NB4 (cell line): ENCODE measurements around the gene CLSTN2.

Source experiments
- DNase-seq: peaks from one replicate; pipeline ENCODE4 v3.0.0; 2010; ENCODE audit warnings: low read depth
- H3K4me3 ChIP-seq: one replicate; pipeline ENCODE4 v1.5.1; 2011; ENCODE audit warnings: mild to moderate bottlenecking, low read depth, low read length, moderate library complexity
- MYC ChIP-seq: IDR thresholded peaks from 2 replicates; pipeline ENCODE4 v1.6.1; 2011; ENCODE audit warnings: low read depth, low read length
- POLR2A ChIP-seq: IDR thresholded peaks from 2 replicates; pipeline ENCODE4 v1.6.1; 2011; ENCODE audit warnings: mild to moderate bottlenecking; ENCODE audit not compliant: insufficient read length; ENCODE audit errors: extremely low read depth
- TF ChIP-seq, protein P1 (sequence below): IDR thresholded peaks from one replicate; pipeline ENCODE4 v1.5.1; 2012; ENCODE audit warnings: low read depth, low read length
- TF ChIP-seq, protein P2 (sequence below): IDR thresholded peaks from 2 replicates; pipeline ENCODE4 v1.6.1; 2011; ENCODE audit warnings: low read depth, low read length

Gene CLSTN2

DNA sequence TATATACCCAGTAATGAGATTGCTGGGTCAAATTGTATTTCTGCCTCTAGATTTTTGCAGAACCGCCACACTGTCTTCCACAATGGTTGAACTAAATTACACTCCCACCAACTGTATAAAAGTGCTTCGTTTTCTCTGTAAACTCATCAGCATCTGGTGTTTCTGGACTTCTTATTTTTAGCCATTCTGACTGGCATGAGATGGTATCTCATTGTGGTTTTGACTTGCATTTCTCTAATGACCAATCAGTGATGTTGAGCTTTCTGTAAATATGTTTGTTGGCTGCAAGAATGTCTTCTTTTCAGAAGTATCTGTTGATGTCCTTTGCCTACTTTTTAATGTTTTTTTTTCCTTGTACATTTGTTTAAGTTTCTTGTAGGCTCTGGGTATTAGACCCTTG lies 560.0 kb downstream of the CLSTN2 start:
- no peak overlapping the region for H3K4me3 ChIP-seq
- DNase-seq = no peak
- TF ChIP-seq, protein P1, sequence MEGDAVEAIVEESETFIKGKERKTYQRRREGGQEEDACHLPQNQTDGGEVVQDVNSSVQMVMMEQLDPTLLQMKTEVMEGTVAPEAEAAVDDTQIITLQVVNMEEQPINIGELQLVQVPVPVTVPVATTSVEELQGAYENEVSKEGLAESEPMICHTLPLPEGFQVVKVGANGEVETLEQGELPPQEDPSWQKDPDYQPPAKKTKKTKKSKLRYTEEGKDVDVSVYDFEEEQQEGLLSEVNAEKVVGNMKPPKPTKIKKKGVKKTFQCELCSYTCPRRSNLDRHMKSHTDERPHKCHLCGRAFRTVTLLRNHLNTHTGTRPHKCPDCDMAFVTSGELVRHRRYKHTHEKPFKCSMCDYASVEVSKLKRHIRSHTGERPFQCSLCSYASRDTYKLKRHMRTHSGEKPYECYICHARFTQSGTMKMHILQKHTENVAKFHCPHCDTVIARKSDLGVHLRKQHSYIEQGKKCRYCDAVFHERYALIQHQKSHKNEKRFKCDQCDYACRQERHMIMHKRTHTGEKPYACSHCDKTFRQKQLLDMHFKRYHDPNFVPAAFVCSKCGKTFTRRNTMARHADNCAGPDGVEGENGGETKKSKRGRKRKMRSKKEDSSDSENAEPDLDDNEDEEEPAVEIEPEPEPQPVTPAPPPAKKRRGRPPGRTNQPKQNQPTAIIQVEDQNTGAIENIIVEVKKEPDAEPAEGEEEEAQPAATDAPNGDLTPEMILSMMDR = no peak
- TF ChIP-seq, protein P2, sequence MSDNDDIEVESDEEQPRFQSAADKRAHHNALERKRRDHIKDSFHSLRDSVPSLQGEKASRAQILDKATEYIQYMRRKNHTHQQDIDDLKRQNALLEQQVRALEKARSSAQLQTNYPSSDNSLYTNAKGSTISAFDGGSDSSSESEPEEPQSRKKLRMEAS = no peak
- TF ChIP-seq MYC (no peak), POLR2A (no peak)

DNA sequence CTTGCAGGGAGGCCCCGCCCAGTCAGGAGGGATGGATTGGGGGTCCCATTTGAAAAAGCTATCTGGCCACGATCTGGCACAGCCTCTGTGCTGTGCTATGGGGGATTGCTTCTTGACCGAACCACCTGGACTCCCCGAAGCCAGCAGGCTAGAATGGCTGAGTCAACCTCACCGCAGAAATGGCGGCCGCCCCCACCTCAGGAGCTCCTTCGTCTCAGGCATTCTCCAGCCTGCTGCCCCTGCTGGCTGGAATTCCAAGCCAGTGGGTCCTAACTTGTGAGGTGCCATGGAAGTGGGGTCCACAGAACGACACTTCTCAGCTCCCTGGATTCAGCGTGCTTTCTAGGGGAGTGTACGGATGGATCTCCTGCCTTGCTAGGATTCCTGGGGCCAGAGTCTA lies 562.3 kb downstream of the CLSTN2 start:
- TF ChIP-seq MYC (no peak), POLR2A (no peak)
- TF ChIP-seq, protein P1 = no peak
- TF ChIP-seq, protein P2 = no peak
- H3K4me3 ChIP-seq = no peak overlapping the region
- no peak for DNase-seq

DNA sequence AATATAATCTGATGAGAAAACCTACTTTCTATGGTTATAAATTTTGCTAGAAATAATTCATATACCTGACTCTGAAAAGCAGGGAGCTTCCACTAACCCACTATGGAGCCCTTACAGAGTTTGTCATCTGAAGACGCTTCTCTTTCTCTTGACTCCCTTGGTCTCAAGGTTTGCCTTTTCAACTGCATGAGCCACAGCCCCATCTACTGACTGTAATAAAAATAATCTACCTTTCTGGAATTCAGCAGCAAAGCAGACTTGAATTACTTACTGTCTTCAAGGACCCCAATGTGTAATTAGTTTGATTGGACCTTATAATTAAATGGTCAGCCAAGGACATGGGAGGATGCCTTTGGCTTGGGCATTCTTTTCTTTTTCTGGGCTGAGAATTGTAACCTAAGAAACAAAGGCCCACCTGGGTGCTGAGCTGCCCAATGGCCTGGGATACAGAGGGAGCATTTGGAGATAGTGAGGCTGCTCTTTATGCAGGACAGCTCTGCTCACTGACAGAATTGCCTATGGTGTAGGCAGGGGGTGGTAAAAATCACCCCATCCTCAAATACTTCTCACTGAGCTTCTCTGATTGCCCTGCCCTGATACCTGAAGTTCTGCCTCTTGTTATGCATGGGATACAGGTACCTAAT lies 564.3 kb downstream of the CLSTN2 start:
- DNase-seq = peak; percentile 15
- TF ChIP-seq MYC = no peak
- TF ChIP-seq, protein P1 = peak; percentile 2
- H3K4me3 ChIP-seq = no peak overlapping the region

DNA sequence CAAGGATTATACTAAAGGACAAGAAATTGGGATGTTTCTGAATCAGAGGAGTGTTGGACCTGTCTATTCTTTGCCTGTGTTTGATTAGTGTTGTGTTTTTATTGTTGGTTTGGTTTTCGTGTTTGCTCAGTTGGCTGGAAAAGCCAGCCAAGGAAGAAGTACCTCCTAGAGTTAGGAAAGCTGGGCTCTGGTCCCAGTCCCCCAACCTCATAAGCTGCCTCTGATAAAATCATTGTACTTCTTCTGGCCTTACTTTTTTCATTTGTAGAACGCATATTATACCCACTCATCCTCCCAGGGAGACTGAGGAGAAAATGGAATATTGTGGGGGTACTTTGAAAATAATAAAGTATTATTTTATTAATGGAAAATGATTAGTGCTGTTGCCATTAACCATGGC lies 565.5 kb downstream of the CLSTN2 start:
- no peak overlapping the region for H3K4me3 ChIP-seq
- TF ChIP-seq, protein P2 = no peak
- TF ChIP-seq, protein P1 = no peak
- TF ChIP-seq POLR2A (no peak), MYC (no peak)
- no peak for DNase-seq

DNA sequence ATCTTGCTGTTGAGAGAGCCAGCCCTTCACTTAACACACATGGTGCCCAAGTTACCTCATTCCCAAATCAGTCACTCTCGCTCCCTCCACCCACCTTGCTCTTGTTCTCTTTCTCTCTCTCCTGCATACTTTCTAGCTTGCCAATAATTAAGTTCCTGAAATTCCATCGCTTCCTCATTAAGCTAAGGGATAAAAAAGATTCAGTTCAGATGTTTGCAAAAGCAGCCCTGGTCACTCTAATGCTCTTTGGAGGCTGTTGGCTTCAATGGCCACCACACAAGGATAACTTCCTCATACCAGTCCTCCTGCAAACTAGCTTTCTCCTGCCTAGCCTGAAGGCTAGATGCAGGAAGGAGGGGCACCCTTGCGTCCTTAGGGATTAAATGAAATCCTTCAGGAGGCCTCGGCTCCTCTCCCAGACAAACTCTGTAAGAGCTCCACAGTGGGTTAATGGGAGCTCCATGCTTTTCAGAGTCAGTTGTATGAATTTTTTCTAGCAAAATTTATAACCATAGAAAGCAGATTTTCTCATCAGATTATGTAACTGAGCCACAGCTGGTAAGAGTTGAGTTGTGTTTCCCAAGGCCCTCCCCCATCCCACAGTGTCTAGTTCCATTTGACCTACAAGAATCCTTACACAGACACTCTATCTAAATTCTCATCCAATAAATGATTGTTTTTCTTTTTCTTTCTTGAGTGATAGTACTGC lies 566.2 kb downstream of the CLSTN2 start:
- no peak overlapping the region for H3K4me3 ChIP-seq
- TF ChIP-seq MYC (no peak), POLR2A (no peak)
- TF ChIP-seq, protein P2 = no peak
- TF ChIP-seq, protein P1 = no peak
- DNase-seq = no peak
